Ureter (tissue), 1 donor: ENCODE results near the gene DYNLT4. TPM values are rescaled to one million over a fixed set of nuclear protein-coding genes. Genes with fewer than 3 reads are reported as not detected.
A peak's percentile ranks its signal among the peaks of the same experiment; 100 is the strongest.
"Not testable (repeated sequence)": the region's sequence is repeated elsewhere in the genome, so short reads cannot be mapped to it uniquely, and the experiment has no call there.

Experiments used
- DNase-seq: peaks from one replicate; pipeline ENCODE4 v3.0.0-alpha.2; 2020; ENCODE audit warnings: low spot score
- total RNA-seq: library from RNA; stranded (reverse); gene quantifications from one replicate; pipeline ENCODE4 v1.2.4, GENCODE V29; 2023
- donor health status: DM: yes; HTN: yes; CAD: no.

DYNLT4 gene
- total RNA-seq, 1 donor from 2014 or later, result 0.52 TPM

DNA sequence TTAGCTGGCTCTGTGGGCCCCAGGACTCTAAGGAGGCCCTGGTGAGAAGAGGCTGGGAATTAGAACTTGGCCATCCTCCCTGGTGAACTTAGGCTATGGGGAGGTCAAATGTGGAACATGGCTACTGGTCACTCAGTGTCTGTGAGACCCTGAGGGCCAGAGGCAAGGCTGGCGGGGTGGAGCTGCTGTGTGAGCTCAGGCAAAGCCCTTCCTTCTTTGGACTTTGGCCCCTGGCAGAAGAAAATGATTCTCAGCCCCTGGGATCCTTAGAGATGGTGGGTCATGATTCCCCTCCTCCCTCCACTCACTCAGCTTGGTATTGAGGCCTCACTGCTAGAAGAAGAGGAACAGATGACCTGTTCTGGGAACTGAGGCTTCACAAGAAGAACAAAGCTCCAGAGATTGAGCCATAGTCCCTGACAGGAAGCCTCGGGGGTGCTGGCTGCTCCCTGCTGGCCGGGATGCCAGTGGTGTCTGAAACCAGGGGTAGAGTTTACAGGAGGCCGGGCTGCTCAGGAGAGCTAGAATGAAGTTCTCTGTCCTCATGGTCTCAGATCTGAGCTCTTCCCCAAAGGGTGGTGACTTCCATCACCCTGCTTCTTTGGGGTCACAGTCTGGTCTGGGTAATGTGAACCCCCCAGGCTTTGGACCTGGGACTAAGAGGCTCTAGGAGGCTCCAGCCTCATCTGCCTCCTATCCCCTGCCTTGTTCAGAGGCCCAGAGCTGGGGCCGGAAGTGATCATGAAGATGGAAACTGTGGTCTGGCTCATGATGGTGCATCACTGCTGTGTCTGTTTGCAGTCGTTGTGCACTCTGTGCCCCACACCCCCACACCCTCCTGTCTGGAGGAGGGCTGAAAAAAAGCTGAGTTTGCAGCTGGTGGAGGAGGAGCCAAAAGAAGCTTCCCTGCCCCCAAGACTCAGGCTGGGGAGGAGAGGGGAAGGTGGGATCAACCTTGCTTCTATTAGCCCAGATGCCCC lies 2.1 kb upstream of the DYNLT4 start:
- DNase-seq, result no peak

DNA sequence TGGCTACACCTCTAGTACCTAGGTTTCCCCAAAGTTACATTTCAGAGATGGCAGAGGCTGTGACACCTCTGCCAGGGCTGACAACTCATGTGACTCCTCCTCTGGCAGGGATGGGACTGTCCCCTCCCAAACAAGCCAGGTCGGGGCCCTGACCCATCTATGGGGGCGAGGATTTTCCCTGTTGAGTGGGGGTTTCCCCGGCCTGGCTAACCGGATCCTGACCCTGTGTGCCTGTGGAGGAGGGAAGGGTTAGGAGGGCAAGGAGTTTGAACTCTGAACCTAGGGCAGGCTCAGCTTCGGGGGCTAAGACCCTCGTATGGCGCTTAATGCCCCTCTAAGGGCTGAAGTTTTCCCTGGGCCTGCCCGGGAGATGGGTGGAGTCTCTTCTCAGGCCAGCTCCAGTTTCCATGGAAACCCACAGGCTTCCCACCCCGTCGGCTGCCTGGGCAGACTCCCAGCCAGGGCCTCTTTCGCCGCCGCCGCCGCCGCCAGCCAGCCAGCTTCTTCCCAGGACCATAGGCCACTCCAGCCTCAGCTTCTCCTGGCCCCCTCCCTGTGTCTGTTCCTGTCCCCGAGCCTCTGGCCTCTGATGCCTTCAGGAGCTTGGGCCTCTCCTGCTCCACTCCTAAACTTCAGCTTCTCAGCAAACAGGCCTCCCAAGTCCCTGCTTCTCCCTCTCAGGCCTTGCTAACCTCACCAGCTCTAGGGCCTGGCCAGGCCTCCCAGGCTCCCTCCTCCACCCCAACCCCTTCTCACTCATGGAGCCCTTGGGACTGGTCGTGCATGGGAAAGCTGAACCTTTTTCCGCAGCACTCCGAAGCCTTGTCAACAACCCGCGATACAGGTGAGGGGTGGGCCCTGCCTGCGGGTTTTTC lies 1.1 kb upstream of the DYNLT4 start, which contains the start of gene BTBD19:
BTBD19 (plus strand) TSS at position 461 of the 875 bp plus-strand sequence; CDS start at position 759, 298 bp downstream.
- peak; percentile 83 for DNase-seq

DNA sequence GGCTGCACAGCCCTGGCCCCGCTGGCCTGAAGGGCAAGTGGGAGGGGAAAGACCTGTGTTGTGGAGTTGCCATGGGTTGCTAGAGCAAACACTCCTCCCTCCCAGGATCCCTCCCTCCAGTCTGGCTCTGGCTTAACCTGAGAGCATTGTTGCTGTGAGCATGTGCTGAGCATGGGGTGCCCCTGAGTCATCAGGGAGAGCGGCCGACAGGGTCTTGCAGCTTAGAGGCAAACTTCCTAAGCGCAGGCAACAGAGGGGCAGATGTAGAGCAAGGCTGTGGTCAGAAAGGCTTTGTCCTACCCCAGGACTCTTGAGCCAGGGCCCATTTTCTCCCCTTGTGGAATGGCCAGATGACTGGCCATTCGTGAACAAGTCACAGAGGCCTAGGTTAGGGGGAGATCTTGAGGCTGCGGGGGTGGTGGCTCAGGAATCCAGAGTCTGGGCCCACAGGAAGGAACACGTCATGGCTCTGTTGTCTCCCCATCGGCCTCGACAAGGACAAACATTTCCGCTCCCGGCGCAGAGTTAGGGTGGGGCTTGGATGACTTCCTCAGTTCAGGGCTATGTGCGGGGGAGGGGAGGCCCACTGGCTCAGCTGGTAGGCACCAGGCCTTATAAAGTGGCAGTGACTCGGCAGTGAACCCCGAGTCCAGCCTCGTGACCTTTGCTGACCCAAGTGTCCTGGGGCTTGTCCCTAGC lies 362 bp upstream of the DYNLT4 start:
- DNase-seq, result peak; percentile 98

DNA sequence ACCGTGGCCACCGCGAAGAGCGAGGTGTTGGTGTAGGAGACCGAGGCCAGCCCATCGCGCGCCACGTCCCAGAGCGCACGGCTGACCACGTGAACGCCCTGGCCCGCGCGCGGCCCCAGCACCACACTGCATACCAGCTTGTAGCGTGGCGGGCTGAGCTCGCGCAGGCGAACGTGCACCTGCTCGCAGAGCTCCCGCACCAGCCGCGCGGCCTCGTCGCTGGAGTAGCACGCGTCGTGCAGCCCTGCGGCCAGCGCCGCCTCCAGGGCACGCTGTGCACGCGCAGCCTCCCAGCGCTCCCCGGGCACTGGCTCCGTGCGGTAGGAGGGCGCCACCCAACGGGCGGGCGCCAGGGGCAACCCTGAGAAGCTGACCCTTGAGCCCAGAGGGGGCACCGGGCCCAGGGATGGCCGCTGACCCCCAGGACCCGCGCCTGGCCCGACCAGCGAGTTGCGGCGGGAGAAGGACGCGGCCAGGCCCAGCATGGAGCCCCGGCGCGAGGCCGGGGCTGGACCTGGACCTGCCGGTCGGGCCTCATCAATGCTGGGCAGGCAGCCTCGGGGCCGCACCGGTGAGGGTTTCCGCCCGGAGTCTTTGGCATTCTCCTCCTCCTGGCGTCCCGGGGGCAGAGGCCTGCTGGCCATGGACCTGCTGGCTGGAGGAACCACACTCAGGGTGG lies 987 bp downstream of the DYNLT4 start:
- DNase-seq, result no peak

DNA sequence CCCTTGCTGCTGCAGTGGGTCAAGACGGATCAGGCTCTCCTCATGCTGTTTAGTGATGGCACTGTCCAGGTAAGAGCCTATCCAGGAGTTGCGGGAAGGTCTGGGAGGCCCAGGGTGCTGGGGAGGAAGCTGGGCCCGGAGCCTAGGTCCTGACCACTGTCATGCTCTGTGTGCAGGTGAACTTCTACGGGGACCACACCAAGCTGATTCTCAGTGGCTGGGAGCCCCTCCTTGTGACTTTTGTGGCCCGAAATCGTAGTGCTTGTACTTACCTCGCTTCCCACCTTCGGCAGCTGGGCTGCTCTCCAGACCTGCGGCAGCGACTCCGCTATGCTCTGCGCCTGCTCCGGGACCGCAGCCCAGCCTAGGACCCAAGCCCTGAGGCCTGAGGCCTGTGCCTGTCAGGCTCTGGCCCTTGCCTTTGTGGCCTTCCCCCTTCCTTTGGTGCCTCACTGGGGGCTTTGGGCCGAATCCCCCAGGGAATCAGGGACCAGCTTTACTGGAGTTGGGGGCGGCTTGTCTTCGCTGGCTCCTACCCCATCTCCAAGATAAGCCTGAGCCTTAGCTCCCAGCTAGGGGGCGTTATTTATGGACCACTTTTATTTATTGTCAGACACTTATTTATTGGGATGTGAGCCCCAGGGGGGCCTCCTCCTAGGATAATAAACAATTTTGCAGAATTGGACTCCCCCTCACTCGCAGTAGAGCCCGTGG lies 1.7 kb downstream of the DYNLT4 start:
- DNase-seq, result no peak

DNA sequence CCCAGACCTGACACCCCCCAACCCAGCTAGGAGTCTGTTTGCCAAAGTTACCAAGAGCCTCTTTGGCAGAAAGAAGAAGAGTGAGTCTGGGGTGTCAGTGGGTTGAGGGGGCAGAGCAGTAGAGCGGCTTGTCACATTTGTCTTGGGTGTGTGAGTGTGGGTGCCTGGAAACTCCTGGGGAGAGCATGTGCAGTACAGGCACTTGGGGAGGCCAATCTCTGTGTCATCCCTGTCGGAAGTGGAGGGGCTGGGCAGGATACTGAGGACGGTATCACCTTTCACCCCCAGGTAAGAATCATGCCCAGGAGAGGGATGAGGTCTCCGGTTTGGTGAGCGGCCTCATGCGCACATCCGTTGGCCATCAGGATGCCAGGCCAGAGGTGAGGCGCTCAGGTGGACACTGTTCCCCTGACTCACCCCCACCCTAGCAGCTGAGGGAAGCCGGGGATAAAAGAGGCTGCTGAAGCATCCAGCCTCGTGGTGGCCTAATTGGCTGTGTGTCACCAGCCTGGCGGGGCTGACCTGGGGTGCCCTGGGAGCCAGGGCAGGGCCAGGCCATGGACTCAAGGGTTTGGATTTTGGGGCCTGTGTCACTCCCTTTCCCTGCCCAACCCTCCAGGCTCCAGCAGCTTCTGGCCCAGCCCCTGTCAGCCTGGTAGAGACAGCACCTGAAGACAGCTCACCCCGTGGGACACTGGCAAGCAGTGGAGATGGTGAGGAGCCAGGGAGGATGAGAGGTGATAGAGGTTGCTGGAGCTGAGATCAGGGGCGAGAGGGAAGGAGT lies 3.6 kb downstream of the DYNLT4 start:
- DNase-seq, result no peak

DNA sequence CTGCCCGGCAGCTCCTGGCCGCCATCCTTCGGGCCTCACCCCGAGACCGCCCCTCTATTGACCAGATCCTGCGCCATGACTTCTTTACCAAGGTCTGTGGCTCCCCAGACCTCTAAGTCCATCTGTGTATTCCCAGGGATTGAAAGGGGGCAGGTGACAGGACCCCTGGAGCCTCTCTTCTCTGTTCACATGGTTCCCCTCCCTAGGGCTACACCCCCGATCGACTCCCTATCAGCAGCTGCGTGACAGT lies 4.2 kb downstream of the DYNLT4 start:
- no peak for DNase-seq

DNA sequence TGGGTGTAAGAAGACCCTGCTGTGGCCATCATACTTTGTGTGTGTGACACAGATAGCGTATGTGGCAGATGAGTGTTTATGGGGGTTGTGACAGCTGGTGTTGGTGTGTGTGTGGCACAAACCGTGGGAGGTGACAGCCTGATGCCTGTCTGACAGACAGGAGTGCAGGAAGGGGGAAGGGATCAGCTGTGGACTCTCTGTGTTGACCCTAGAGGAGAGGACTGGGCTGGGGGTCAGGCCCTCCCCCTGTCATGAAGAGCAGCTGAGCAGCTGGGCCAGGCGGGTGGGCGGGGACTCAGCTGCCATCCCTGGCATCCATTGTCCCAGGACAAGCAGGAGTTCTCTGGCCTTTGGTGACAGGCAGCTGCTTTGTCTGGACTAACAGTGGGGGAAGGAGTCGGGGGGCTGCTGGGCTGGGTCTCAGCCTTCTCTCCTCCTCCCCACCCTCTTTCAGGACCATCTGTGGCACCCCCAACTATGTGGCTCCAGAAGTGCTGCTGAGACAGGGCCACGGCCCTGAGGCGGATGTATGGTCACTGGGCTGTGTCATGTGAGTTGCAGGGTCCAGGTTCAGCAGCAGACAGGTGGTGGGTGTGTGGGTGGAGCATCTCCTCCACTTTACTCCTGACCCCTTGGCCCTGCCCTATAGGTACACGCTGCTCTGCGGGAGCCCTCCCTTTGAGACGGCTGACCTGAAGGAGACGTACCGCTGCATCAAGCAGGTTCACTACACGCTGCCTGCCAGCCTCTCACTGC lies 4.7 kb downstream of the DYNLT4 start:
- no peak for DNase-seq

DNA sequence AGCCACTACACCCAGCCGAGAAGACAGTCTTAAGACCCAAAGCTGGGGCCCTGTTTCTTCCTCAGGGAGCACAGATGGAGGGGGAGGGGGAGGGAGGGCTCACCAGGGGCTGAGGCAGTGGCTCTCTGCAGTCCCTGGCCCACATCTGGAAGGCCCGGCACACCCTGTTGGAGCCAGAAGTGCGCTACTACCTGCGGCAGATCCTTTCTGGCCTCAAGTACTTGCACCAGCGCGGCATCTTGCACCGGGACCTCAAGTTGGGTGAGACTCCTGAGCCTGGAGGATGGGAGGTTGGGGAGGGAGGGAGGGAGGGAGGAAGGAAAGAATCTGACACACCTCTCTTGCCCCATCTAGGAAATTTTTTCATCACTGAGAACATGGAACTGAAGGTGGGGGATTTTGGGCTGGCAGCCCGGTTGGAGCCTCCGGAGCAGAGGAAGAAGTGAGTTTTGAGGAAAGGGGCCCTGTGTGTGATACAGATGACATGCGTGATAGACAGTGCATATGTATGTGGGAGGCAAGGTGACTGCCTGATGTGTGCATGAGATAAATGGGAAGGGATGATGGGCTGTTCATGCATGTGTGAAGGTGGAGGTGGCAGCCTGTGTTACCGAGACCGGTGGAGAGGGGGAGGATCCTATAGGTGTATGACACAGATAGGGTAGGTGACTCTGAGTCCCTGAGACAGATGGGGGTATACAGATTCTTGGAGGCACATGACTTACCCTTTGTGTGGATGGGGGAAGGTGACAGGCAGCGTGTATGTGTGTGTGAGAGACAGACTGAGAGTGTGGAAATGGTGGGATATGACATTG lies 5.5 kb downstream of the DYNLT4 start:
- no peak for DNase-seq

DNA sequence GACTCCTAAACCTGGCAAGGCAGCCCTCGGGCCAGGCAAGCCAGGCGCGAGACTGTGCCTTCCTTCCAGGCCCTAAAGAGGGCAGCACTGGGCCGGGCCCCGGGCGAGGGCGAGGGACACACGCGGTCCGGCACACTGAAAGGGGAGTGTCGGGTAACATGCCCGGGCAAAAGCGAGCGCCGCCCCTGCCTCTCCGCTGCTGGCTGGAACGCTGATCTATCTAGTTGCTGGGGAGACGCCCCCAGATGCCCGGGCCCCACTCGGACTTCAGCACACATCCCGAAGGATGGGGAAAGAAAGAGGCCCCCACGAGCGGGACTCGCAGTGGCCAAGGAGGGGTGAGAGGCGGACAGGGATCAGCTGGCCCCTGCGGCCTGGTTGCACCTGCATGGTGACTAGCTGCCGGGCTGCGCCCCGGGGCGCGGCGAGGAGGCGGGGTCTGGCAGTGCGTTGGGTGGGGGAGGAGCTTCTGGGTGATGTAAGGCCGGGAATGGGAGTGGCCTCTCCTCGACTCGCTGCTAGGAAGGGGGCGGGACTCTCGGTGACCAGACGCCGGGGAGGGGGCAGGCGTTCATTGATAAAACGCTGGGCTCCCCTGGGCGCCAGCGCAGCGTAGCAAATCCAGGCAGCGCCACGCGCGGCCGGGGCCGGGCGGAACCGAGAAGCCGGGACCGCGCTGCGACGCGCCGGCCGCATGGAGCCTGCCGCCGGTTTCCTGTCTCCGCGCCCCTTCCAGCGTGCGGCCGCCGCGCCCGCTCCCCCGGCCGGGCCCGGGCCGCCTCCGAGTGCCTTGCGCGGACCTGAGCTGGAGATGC lies 7.2 kb downstream of the DYNLT4 start, which contains the start of gene PLK3:
PLK3 (plus strand) TSS at position 608 of the 815 bp plus-strand sequence; CDS start at position 695, 87 bp downstream.
- peak; percentile 99 for DNase-seq

DNA sequence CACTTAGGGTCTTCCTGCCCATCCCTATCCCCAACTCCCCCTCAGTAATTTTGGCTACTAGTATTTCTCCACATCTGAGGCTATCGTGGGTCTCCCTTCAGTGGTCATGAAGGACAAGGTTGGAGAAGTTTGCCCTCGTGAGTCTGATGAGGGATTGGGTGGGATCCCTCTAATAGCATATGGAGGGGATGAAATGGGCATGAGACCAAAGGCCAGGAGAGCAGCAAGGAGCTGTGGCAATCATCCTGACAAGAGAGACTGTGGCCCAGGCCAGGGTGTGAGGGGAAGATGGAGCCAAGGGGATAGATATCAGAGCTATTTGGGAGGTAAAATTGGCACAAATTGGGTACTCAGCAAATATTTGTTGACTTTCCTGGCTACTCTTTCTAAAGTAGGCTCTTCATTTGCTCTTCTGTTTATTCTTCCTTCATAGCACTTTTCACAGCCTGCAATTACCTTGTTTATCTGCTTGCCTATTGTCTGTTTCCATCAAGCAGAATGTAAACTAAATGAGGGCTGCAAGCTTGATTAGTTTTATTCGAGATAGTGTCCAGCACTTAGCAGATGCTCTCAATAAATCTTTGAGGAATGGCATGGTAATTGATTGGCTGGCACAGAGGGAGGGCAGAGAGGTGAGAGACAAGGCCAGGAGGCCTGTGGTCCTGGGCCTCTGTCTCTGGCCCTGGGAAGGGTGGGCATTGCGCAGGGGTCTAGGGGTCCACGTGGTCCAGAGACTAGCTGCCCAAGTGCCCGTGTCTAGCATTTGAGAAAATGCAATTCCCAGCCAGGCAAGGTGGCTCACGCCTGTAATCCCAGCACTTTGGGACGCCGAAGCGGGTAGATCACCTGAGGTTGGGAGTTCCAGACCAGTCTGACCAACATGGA lies 8.4 kb downstream of the DYNLT4 start:
- no peak for DNase-seq

DNA sequence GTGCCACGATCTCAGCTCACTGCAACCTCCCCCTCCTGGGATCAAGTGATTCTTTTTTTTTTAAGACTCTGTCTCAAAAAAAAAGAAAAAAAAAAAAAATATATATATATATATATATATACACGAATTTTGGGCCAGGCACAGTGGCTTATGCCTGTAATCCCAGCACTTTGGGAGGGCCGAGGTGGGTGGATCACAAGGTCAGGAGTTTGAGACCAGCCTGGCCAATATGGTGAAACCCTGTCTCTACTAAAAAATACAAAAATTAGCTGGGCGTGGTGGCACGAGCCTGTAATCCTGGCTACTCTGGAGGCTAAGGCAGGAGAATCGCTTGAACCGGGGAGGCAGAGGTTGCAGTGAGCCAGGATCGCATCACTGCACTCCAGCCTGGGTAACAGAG lies 9.3 kb downstream of the DYNLT4 start:
- not testable (repeated sequence) for DNase-seq

DNA sequence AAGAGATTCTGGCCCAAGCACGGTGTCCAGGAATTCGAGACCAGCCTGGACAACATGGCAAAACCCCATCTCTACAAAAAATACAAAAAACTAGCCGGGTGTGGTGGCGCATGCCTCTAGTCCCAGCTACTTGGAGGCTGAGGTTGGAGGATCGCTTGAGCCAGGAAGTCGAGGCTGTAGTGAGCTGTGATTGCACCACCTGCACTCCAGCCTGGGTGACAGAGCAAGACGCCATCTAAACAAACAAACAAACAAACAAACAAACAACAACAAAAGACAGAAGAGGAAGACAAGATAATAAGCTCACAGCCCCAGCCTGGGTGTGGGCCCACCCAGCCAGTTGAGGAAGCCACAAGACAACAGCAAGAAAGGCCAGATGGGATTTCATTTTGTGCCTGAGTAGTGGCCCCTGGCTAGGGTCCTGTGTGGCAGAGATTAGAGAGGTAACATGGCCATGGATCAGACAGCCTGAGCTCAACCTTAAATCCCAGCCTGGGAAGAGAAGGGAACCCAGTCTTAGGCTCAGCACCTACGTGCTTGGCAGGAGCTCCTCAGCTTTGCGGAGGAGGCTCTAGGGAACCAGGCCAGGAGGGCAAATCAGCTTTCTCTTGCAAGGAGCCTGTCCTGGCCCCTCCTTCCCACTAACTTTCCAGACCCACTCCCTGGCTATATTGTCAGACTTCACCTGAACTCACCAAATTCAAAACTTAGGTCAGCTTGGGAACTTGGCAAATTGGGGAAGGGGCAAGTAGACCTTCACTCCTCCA lies 14.2 kb downstream of the DYNLT4 start:
- no peak for DNase-seq

DNA sequence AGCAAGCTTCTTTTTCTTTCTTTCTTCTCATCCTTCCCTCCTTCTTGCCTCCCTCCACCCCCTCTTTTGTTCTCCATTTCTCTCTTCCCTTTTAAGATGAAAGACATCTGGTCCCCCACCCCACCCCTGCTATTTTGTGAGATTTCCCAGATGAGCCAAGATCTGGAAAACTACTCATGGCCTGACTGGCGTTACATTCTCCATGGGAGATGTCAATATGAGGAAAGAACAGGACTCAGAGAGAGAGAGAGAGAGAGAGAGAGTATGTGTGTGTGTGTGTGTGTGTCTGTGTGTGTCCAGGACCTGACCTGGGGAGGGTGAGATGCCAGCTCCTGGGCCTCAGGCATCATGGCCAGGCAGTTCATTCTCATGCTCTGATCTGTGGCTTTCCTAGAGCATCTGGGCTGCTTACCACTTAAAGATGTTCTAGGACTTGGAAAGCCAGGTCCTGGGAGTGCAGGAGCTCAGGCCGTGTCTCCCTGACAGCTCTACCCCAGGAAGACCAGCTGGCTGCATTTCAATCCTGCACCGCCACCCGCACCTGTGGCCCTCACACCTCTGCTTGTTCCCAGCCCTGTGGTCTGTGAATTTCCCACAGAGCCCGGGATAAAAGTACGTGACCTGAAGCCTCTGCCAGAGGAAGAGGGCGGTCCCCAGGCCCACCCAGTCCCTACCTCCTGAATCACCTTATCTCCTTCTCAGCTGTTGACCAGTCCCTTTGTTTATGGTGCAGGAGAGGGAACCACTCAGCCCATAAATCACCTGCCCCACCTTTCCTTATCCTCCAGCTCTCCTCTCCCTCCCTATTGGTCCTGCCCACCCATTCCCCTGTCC lies 16.0 kb downstream of the DYNLT4 start:
- DNase-seq, result no peak
